GM15510 (cell line): Measurements from ENCODE around the gene DDB1.

Source experiments
- POLR2A ChIP-seq: IDR thresholded peaks from 3 replicates; pipeline ENCODE4 v1.6.1; 2011; ENCODE audit warnings: borderline replicate concordance; ENCODE audit not compliant: insufficient read length; ENCODE audit errors: extremely low read depth

DDB1 gene

GRCh38 chr11:61254403-61255025, 78.4 kb downstream of the DDB1 start:
- TF ChIP-seq POLR2A, result no peak
